HepG2 (cell line): Measurements from ENCODE around the gene CSNK1A1. TPM values are rescaled to one million over a fixed set of nuclear protein-coding genes. Genes with fewer than 3 reads are reported as not detected.

Experiments used
- GATAD2A ChIP-seq: IDR thresholded peaks from 2 replicates; pipeline ENCODE4 v1.6.1; 2016
- IKZF4 ChIP-seq: sonication (generic); formaldehyde crosslinking; IDR thresholded peaks from 2 replicates; pipeline ENCODE4 v1.5.1; 2020; ENCODE audit warnings: borderline replicate concordance, mild to moderate bottlenecking, low read depth, missing genetic modification reagents; ENCODE audit errors: not compliant biosample characterization
- MIER3 ChIP-seq: IDR thresholded peaks from 2 replicates; pipeline ENCODE4 v1.6.1; 2016; ENCODE audit warnings: missing compliant biosample characterization, borderline replicate concordance
- MYC ChIP-seq: sonication (generic); formaldehyde crosslinking; IDR thresholded peaks from 2 replicates; pipeline ENCODE4 v1.9.0; 2021; ENCODE audit warnings: missing genetic modification reagents, borderline replicate concordance
- PPARG ChIP-seq: conservative IDR thresholded peaks from 2 replicates; pipeline ENCODE4 v1.6.1; 2016; ENCODE audit warnings: missing biosample characterization, missing genetic modification reagents
- RAD21 ChIP-seq: fragments of 450-650 bp; formaldehyde crosslinking; IDR thresholded peaks from 2 replicates; pipeline ENCODE4 v1.5.0; 2020; ENCODE audit warnings: mild to moderate bottlenecking
- RFX5 ChIP-seq: IDR thresholded peaks from 2 replicates; pipeline ENCODE4 v1.6.1; 2011; ENCODE audit warnings: low read depth, low read length, improper control_type of control experiment
- SALL1 ChIP-seq: sonication (generic); formaldehyde crosslinking; IDR thresholded peaks from 2 replicates; pipeline ENCODE4 v1.8.0; 2022; ENCODE audit warnings: mild to moderate bottlenecking, missing genetic modification reagents
- XRCC5 ChIP-seq: fragments of 200-400 bp; formaldehyde crosslinking; optimal IDR thresholded peaks from 2 replicates; pipeline ENCODE3; 2017; ENCODE audit warnings: mild to moderate bottlenecking, low read length
- ZFX ChIP-seq: sonication (generic); formaldehyde crosslinking; IDR thresholded peaks from 2 replicates; pipeline ENCODE4 v1.4.0; 2020; ENCODE audit warnings: mild to moderate bottlenecking, low read depth, missing genetic modification reagents, moderate library complexity
- ZNF251 ChIP-seq: sonication (generic); formaldehyde crosslinking; IDR thresholded peaks from 2 replicates; pipeline ENCODE4 v1.9.0; 2021; ENCODE audit warnings: mild to moderate bottlenecking, missing genetic modification reagents
- ZNF674 ChIP-seq: sonication (generic); formaldehyde crosslinking; IDR thresholded peaks from 2 replicates; pipeline ENCODE4 v1.5.0; 2020; ENCODE audit warnings: low read depth, mild to moderate bottlenecking, missing genetic modification reagents
- ZSCAN31 ChIP-seq: sonication (generic); formaldehyde crosslinking; IDR thresholded peaks from 2 replicates; pipeline ENCODE4 v1.5.0; 2020; ENCODE audit warnings: low read depth, mild to moderate bottlenecking, missing genetic modification reagents
- polyA plus RNA-seq, 8 experiments: library from polyadenylated mRNA; depleted of rRNA in 3 of 8; stranded (reverse) in 7 of 8; unstranded in 1 of 8; fragments of >200 nt; fragmentation: Illumina TruSeq in 4 of 8; extraction: Trizol in 4 of 8; gene quantifications; 2 replicates each; pipeline versions ENCODE4 v1.2.1 to v1.2.3, GENCODE V29; 2011 to 2016; ENCODE audit warnings: low read depth in 4 of 8, missing spikeins in 1 of 8, mixed read lengths in 1 of 8; ENCODE audit not compliant: insufficient read depth in 1 of 8
- total RNA-seq, 5 experiments: library from RNA; depleted of rRNA; stranded (reverse); fragments of >200 nt; fragmentation: Illumina TruSeq; extraction: Trizol; gene quantifications; 2 replicates each; pipeline ENCODE4 v1.2.3, GENCODE V29; 2016; ENCODE audit warnings: low read depth in 1 of 5
- TF ChIP-seq, protein P1 (sequence below): sonication (generic); formaldehyde crosslinking; IDR thresholded peaks from 2 replicates; pipeline ENCODE4 v1.5.0; 2020; ENCODE audit warnings: mild to moderate bottlenecking, missing genetic modification reagents, borderline replicate concordance
- TF ChIP-seq, protein P2 (sequence below): sonication (generic); formaldehyde crosslinking; IDR thresholded peaks from 2 replicates; pipeline ENCODE4 v1.8.1; 2023; ENCODE audit warnings: mild to moderate bottlenecking, missing genetic modification reagents
- TF ChIP-seq, protein P3 (sequence below): sonication (generic); formaldehyde crosslinking; IDR thresholded peaks from 2 replicates; pipeline ENCODE4 v1.5.0; 2020; ENCODE audit warnings: missing genetic modification reagents, mild to moderate bottlenecking, borderline replicate concordance
- TF ChIP-seq, protein P4 (sequence below), 2 experiments: sonication (generic) in 1 of 2; formaldehyde crosslinking in 1 of 2; IDR thresholded peaks; 2 replicates each; pipeline versions ENCODE4 v1.4.0 to v1.6.1; 2016 to 2020; ENCODE audit warnings: borderline replicate concordance in 1 of 2, low read depth in 1 of 2, mild to moderate bottlenecking in 1 of 2, missing genetic modification reagents in 1 of 2

CSNK1A1 gene
- total and polyA plus RNA-seq, 2 of the 13 experiments (the other 11 are each of a cell fraction or from before 2014, with no cell fraction given): 89.0 to 149 TPM

DNA sequence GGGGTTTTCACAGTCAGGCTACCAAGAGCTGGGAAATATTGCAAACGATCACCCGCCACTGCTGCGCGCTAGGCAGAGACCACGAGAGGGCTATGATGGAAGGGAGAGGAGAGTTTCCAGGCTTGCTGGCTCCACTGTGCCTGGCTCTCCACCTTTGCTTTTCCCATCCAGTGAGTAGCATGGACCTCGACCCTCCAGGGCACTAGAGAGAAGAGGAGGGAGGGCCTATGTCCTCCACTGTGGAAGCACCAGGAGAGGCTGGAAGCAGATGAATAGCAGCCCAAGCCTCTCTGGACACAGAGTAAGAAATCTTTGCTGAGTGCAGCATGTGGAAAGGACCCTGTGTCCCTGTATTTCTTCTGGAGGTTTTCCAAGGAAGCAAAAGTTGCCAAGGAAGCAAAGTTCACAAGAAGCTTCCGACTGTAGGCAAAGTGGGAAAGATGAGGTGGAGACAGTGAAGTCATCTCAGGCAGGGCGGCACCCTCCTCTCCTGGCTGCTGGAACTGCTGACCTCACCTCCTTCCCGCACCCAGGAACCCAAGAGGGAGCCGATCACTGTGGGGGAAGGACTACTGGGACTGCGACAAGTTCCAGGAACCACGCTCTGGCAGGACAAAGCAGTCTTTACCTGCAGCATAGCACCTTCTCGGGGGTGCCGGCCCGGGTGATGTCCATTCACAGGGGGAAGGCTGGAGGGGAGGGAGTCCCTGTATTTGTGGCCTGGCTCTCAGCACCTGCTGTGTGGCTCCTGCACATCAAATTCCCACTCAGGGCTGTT, 79.6 kb downstream of the CSNK1A1 start (continued):
- 0 out of 2 replicates have a peak, but pooled peaks have one; percentile 27 for TF ChIP-seq ZSCAN31
- no peak for TF ChIP-seq MIER3
- 0 out of 2 replicates have a peak, but pooled peaks have one; percentile 21 for TF ChIP-seq MYC (CRISPR knock-in tag)
- TF ChIP-seq ZFX (CRISPR knock-in tag): 0 out of 2 replicates have a peak, but pooled peaks have one; percentile 16
- TF ChIP-seq PPARG (CRISPR knock-in tag): 0 out of 2 replicates have a peak, but pooled peaks have one; percentile 10
- TF ChIP-seq, protein P1, sequence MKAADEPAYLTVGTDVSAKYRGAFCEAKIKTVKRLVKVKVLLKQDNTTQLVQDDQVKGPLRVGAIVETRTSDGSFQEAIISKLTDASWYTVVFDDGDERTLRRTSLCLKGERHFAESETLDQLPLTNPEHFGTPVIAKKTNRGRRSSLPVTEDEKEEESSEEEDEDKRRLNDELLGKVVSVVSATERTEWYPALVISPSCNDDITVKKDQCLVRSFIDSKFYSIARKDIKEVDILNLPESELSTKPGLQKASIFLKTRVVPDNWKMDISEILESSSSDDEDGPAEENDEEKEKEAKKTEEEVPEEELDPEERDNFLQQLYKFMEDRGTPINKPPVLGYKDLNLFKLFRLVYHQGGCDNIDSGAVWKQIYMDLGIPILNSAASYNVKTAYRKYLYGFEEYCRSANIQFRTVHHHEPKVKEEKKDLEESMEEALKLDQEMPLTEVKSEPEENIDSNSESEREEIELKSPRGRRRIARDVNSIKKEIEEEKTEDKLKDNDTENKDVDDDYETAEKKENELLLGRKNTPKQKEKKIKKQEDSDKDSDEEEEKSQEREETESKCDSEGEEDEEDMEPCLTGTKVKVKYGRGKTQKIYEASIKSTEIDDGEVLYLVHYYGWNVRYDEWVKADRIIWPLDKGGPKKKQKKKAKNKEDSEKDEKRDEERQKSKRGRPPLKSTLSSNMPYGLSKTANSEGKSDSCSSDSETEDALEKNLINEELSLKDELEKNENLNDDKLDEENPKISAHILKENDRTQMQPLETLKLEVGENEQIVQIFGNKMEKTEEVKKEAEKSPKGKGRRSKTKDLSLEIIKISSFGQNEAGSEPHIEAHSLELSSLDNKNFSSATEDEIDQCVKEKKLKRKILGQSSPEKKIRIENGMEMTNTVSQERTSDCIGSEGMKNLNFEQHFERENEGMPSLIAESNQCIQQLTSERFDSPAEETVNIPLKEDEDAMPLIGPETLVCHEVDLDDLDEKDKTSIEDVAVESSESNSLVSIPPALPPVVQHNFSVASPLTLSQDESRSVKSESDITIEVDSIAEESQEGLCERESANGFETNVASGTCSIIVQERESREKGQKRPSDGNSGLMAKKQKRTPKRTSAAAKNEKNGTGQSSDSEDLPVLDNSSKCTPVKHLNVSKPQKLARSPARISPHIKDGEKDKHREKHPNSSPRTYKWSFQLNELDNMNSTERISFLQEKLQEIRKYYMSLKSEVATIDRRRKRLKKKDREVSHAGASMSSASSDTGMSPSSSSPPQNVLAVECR (CRISPR knock-in tag): peak; percentile 17; the same call in 1 of the 2 replicates
- TF ChIP-seq ZNF674: no peak
- TF ChIP-seq, protein P2, sequence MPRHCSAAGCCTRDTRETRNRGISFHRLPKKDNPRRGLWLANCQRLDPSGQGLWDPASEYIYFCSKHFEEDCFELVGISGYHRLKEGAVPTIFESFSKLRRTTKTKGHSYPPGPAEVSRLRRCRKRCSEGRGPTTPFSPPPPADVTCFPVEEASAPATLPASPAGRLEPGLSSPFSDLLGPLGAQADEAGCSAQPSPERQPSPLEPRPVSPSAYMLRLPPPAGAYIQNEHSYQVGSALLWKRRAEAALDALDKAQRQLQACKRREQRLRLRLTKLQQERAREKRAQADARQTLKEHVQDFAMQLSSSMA: no peak
- TF ChIP-seq ZNF251 (CRISPR knock-in tag): no peak
- peak; percentile 16 for TF ChIP-seq XRCC5
- TF ChIP-seq, protein P3, sequence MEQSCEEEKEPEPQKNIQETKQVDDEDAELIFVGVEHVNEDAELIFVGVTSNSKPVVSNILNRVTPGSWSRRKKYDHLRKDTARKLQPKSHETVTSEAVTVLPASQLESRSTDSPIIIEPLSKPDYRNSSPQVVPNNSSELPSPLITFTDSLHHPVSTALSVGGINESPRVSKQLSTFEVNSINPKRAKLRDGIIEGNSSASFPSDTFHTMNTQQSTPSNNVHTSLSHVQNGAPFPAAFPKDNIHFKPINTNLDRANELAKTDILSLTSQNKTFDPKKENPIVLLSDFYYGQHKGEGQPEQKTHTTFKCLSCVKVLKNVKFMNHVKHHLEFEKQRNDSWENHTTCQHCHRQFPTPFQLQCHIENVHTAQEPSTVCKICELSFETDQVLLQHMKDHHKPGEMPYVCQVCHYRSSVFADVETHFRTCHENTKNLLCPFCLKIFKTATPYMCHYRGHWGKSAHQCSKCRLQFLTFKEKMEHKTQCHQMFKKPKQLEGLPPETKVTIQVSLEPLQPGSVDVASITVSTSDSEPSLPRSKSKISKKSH (CRISPR knock-in tag): no peak
- TF ChIP-seq IKZF4 (CRISPR knock-in tag): no peak
- TF ChIP-seq RFX5: 0 out of 2 replicates have a peak, but pooled peaks have one; percentile 20
- TF ChIP-seq SALL1 (CRISPR knock-in tag): peak; percentile 14; the same call in 1 of the 2 replicates
- peak; percentile 11; the same call in 1 of the 2 replicates for TF ChIP-seq RAD21
- TF ChIP-seq GATAD2A: 0 out of 2 replicates have a peak, but pooled peaks have one; percentile 13
- TF ChIP-seq, protein P4, sequence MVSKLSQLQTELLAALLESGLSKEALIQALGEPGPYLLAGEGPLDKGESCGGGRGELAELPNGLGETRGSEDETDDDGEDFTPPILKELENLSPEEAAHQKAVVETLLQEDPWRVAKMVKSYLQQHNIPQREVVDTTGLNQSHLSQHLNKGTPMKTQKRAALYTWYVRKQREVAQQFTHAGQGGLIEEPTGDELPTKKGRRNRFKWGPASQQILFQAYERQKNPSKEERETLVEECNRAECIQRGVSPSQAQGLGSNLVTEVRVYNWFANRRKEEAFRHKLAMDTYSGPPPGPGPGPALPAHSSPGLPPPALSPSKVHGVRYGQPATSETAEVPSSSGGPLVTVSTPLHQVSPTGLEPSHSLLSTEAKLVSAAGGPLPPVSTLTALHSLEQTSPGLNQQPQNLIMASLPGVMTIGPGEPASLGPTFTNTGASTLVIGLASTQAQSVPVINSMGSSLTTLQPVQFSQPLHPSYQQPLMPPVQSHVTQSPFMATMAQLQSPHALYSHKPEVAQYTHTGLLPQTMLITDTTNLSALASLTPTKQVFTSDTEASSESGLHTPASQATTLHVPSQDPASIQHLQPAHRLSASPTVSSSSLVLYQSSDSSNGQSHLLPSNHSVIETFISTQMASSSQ (IDR thresholded peaks at IDR 0.05; ENCODE audit: low read depth): no peak
- TF ChIP-seq, protein P4 (CRISPR knock-in tag; IDR thresholded peaks at IDR 0.05; ENCODE audit: borderline replicate concordance): no peak
